HG02610 (cell line): Measurements from ENCODE around the gene BLM.
"Not testable (repeated sequence)": the region's sequence is repeated elsewhere in the genome, so short reads cannot be mapped to it uniquely, and the experiment has no call there.

Experiments used
- ATAC-seq: cut with Tn5 transposase; IDR thresholded peaks from one replicate; pipeline ENCODE4 v1.9.1; 2021; ENCODE audit warnings: mild to moderate bottlenecking, moderate library complexity; ENCODE audit not compliant: unreplicated experiment

Gene BLM

GRCh38 chr15:90840157-90840855 lies 123.2 kb downstream of the BLM start:
- ATAC-seq, result no peak

GRCh38 chr15:90840954-90841353 lies 123.8 kb downstream of the BLM start:
- ATAC-seq, result no peak

GRCh38 chr15:90844696-90845095 lies 127.5 kb downstream of the BLM start:
- ATAC-seq, result no peak

- peak; percentile 92 for ATAC-seq
These were observed 128.2 kb downstream of the BLM start for GRCh38 chr15:90845201-90845949.

- ATAC-seq, result not testable (repeated sequence)
These were observed 132.3 kb downstream of the BLM start for GRCh38 chr15:90849424-90849823.

GRCh38 chr15:90851114-90851513 lies 134.0 kb downstream of the BLM start:
- ATAC-seq, result no peak

- no peak for ATAC-seq
These were observed 134.8 kb downstream of the BLM start for GRCh38 chr15:90851940-90852339.

GRCh38 chr15:90855139-90855538 lies 138.0 kb downstream of the BLM start:
- no peak for ATAC-seq

GRCh38 chr15:90857337-90857736 lies 140.2 kb downstream of the BLM start:
- no peak for ATAC-seq

GRCh38 chr15:90857883-90858443 lies 140.8 kb downstream of the BLM start:
- ATAC-seq, result no peak

GRCh38 chr15:90859234-90860131 lies 142.3 kb downstream of the BLM start:
- ATAC-seq, result no peak

- no peak for ATAC-seq
These were observed 143.3 kb downstream of the BLM start for GRCh38 chr15:90860450-90860849.

- ATAC-seq, result no peak
These were observed 144.0 kb downstream of the BLM start for GRCh38 chr15:90860942-90861675.

- ATAC-seq, result no peak
These were observed 145.3 kb downstream of the BLM start for GRCh38 chr15:90862487-90862886.

GRCh38 chr15:90862964-90863778 lies 146.0 kb downstream of the BLM start:
- ATAC-seq, result no peak

GRCh38 chr15:90863987-90864386 lies 146.8 kb downstream of the BLM start:
- ATAC-seq, result no peak

- ATAC-seq, result no peak
These were observed 147.4 kb downstream of the BLM start for GRCh38 chr15:90864507-90864906.

- ATAC-seq, result no peak
These were observed 148.6 kb downstream of the BLM start for GRCh38 chr15:90865702-90866101.
